Smooth muscle cell (in vitro differentiated cells): ENCODE measurements around the gene ANKMY2. TPM values are rescaled to one million over a fixed set of nuclear protein-coding genes. Genes with fewer than 3 reads are reported as not detected.

Experiments
- DNase-seq: peaks from one replicate; lab custom pipeline; 2025; ENCODE audit not compliant: unreplicated experiment; lab: John Stamatoyannopoulos, UW
- H2AFZ ChIP-seq: fragments of 200-600 bp; sonication (generic); 2 replicates; pipeline ENCODE4 v1.6.0; 2016; ENCODE audit warnings: antibody characterized with exemption, low read depth, mild to moderate bottlenecking
- H3F3A ChIP-seq: fragments of 200-600 bp; sonication (generic); 2 replicates; pipeline ENCODE4 v1.6.0; 2017; ENCODE audit warnings: antibody characterized with exemption, low read depth
- H3K27ac ChIP-seq: fragments of 200-600 bp; sonication (generic); 2 replicates; pipeline ENCODE4 v1.5.1; 2016; ENCODE audit warnings: low read depth, mild to moderate bottlenecking
- H3K27me3 ChIP-seq: fragments of 200-600 bp; sonication (generic); 2 replicates; pipeline ENCODE4 v1.6.1; 2016; ENCODE audit warnings: low read depth, mild to moderate bottlenecking
- H3K36me3 ChIP-seq: fragments of 200-600 bp; sonication (generic); 2 replicates; pipeline ENCODE4 v1.5.1; 2016; ENCODE audit warnings: low read depth
- H3K4me1 ChIP-seq: fragments of 200-600 bp; sonication (generic); 2 replicates; pipeline ENCODE4 v1.5.1; 2016; ENCODE audit warnings: low read depth
- H3K4me2 ChIP-seq: fragments of 200-600 bp; sonication (generic); 2 replicates; pipeline ENCODE4 v1.6.0; 2016; ENCODE audit warnings: mild to moderate bottlenecking
- H3K4me3 ChIP-seq: fragments of 200-600 bp; sonication (generic); 2 replicates; pipeline ENCODE4 v1.5.1; 2016; ENCODE audit warnings: mild to moderate bottlenecking
- H3K79me2 ChIP-seq: fragments of 200-600 bp; sonication (generic); 2 replicates; pipeline ENCODE4 v1.6.0; 2016; ENCODE audit warnings: low read depth, mild to moderate bottlenecking
- H3K9ac ChIP-seq: fragments of 200-600 bp; sonication (generic); 2 replicates; pipeline ENCODE4 v1.6.0; 2016; ENCODE audit warnings: low read depth
- H3K9me3 ChIP-seq: fragments of 200-600 bp; sonication (generic); replicated peaks from 2 replicates; pipeline ENCODE4 v1.5.1; 2016; ENCODE audit warnings: low read depth
- H4K20me1 ChIP-seq: fragments of 200-600 bp; sonication (generic); 2 replicates; pipeline ENCODE4 v1.6.0; 2016; ENCODE audit warnings: low read depth
- WGBS: methylation state at CpG from one replicate; pipeline ENCODE4 v1.1.7; 2016; ENCODE audit warnings: low lambda C conversion rate; 5-methylcytosine and 5-hydroxymethylcytosine counted together
- polyA plus RNA-seq: library from polyadenylated mRNA; unstranded; fragments of >200 nt; fragmentation: Nextera tagmentation; extraction: Ambion mirVana; gene quantifications from 2 replicates; pipeline ENCODE4 v1.2.1, GENCODE V29; 2016
- total RNA-seq: library from RNA; depleted of rRNA; stranded (reverse); fragments of >200 nt; gene quantifications from 2 replicates; pipeline ENCODE4 v1.2.3, GENCODE V29; 2014
- TF ChIP-seq, protein P1 (sequence below): fragments of 200-600 bp; sonication (generic); IDR thresholded peaks from 2 replicates; pipeline ENCODE4 v1.5.1; 2017; ENCODE audit warnings: borderline replicate concordance, mild to moderate bottlenecking, antibody characterized with exemption; ENCODE audit not compliant: insufficient read depth, poor library complexity, severe bottlenecking

ANKMY2 gene
- total and polyA plus RNA-seq, 2 experiments from 2014 or later, result 24.0 to 28.0 TPM

DNA sequence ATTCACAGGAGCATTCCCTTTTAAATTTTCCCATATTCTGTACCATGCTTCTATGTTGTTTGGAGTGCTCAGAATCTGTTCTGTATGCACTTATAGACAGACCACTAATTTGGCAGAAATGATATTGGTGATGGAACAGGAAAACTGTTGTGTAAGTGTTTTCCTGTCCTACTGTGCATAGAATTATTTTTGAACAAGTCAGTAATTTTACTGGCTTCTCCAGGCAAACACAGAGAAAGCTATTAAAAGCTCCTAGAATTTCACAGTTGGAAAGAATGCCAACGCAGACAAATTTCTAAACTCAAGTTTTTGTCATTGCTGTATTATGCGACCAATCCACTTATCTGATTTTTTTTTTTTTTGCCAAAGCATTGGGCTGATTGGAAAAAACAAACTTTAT, 55.7 kb downstream of the ANKMY2 start:
- H3K79me2 ChIP-seq, result no peaks in the 10 kb centered on the region
- H3K36me3 ChIP-seq, result no peaks in the 10 kb centered on the region
- 75% methylated on average over 2 of the region's 2 CpGs for WGBS
- H3K4me2 ChIP-seq, result no peak overlapping the region
- peaks cover 4% of the 10 kb centered on the region for H3F3A ChIP-seq
- no peak for DNase-seq
- no peak overlapping the region for H3K27ac ChIP-seq
- H3K27me3 ChIP-seq, result no peaks in the 10 kb centered on the region
- TF ChIP-seq, protein P1, sequence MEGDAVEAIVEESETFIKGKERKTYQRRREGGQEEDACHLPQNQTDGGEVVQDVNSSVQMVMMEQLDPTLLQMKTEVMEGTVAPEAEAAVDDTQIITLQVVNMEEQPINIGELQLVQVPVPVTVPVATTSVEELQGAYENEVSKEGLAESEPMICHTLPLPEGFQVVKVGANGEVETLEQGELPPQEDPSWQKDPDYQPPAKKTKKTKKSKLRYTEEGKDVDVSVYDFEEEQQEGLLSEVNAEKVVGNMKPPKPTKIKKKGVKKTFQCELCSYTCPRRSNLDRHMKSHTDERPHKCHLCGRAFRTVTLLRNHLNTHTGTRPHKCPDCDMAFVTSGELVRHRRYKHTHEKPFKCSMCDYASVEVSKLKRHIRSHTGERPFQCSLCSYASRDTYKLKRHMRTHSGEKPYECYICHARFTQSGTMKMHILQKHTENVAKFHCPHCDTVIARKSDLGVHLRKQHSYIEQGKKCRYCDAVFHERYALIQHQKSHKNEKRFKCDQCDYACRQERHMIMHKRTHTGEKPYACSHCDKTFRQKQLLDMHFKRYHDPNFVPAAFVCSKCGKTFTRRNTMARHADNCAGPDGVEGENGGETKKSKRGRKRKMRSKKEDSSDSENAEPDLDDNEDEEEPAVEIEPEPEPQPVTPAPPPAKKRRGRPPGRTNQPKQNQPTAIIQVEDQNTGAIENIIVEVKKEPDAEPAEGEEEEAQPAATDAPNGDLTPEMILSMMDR, result no peak
- H3K4me3 ChIP-seq, result no peak overlapping the region
- no peaks in the 10 kb centered on the region for H3K9me3 ChIP-seq
- H3K4me1 ChIP-seq, result peaks cover under 1% of the 10 kb centered on the region
- H4K20me1 ChIP-seq, result no peaks in the 10 kb centered on the region
- H3K9ac ChIP-seq, result no peak overlapping the region
- no peak overlapping the region for H2AFZ ChIP-seq

DNA sequence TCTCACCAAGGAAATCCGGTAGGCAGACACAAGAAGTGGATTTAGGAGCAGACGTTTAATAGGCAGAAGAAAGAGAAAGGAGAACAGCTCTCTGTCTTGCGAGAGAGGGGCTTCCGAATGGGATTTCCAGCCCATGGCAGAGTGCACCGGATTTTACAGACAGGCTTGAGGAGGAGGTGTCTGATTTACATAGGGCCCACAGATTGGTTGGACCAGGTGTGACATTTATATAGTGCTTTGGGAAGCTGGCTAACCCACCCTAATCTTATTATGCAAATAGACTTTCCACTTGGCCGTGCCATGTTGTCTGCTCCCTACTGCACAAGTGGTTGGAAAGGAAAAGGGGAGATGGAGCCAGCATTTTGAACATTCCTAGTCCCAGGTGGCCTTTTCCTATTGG, 57.8 kb downstream of the ANKMY2 start:
- H4K20me1 ChIP-seq, result no peaks in the 10 kb centered on the region
- H3F3A ChIP-seq, result no peaks in the 10 kb centered on the region
- no peak overlapping the region for H2AFZ ChIP-seq
- H3K9me3 ChIP-seq, result no peaks in the 10 kb centered on the region
- no peak overlapping the region for H3K9ac ChIP-seq
- TF ChIP-seq, protein P1, result no peak
- no peaks in the 10 kb centered on the region for H3K36me3 ChIP-seq
- no peaks in the 10 kb centered on the region for H3K79me2 ChIP-seq
- H3K4me1 ChIP-seq, result no peaks in the 10 kb centered on the region
- H3K4me2 ChIP-seq, result no peak overlapping the region
- no peaks in the 10 kb centered on the region for H3K27me3 ChIP-seq
- WGBS, result 61% methylated on average over 6 of the region's 6 CpGs
- DNase-seq, result no peak
- no peak overlapping the region for H3K4me3 ChIP-seq
- H3K27ac ChIP-seq, result no peak overlapping the region

DNA sequence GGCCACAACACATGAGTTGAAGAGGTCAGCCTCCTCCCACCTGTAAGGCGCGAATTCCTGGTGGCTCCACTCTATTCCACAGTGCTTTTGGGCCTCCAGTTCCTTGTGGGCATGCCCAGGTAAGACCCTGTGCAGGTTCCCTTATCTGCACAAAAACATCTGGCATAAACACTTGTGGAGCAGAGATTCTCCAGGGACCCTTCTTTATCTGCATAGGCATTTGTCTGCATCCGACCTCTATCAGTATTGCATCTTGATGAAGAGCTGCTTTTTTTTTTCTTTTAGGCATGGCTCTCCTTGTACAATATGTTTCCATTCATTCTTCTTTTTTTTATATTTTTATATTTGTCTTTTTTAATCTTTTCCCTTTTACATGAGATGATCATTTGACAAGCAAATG, 58.4 kb downstream of the ANKMY2 start:
- no peak overlapping the region for H2AFZ ChIP-seq
- no peak overlapping the region for H3K4me2 ChIP-seq
- H3K4me3 ChIP-seq, result no peak overlapping the region
- WGBS, result 83% methylated on average over 3 of the region's 3 CpGs
- no peak for DNase-seq
- H3K36me3 ChIP-seq, result no peaks in the 10 kb centered on the region
- no peaks in the 10 kb centered on the region for H3F3A ChIP-seq
- no peaks in the 10 kb centered on the region for H3K79me2 ChIP-seq
- no peaks in the 10 kb centered on the region for H3K4me1 ChIP-seq
- no peaks in the 10 kb centered on the region for H3K27me3 ChIP-seq
- H4K20me1 ChIP-seq, result no peaks in the 10 kb centered on the region
- H3K27ac ChIP-seq, result no peak overlapping the region
- no peaks in the 10 kb centered on the region for H3K9me3 ChIP-seq
- TF ChIP-seq, protein P1, result no peak
- H3K9ac ChIP-seq, result no peak overlapping the region

DNA sequence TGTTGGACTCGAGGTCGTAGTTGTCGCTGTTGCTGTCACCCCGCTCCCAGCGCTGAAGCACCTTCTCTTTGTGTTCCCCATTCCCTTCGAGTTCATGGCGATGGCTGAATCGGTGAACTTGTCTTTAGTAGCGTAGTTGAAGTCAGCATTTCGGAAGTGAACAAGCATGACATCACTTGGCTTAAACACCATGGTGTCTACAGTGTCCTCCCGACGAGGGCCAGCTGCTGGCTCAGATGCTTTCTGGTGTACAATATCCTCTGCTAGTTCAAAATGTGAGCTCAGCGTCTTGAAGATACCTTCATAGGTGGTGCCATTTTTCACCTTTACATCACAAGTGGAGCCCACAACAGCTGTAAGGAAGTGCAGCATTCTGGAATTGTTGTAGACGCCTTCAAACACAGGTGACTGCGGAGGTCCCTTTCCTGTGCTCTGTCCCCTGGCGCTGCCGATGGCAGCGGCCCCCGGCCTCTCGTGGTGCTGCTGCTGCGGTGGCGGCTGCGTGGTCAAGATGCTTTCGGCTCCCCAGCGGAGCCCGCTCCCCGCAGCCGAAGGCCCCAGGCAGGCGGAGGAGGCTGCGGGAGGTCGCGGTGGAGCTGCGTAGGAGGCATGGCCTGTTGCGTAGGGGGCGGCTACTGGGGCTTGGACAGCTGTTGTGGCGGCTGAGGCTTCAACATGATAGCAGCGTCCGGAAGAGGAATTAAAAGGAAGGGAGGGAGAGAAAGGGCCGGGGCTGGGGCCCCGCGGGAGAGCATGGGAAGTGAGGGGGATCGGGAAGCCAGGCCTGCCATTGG, 59.3 kb downstream of the ANKMY2 start:
- no peaks in the 10 kb centered on the region for H3K4me1 ChIP-seq
- no peak for DNase-seq
- no peaks in the 10 kb centered on the region for H3K79me2 ChIP-seq
- TF ChIP-seq, protein P1, result no peak
- H3F3A ChIP-seq, result no peaks in the 10 kb centered on the region
- no peaks in the 10 kb centered on the region for H3K9me3 ChIP-seq
- 92% methylated on average over 34 of the region's 42 CpGs for WGBS
- H3K27ac ChIP-seq, result no peak overlapping the region
- H3K9ac ChIP-seq, result no peak overlapping the region
- no peak overlapping the region for H3K4me2 ChIP-seq
- no peak overlapping the region for H2AFZ ChIP-seq
- no peaks in the 10 kb centered on the region for H4K20me1 ChIP-seq
- no peaks in the 10 kb centered on the region for H3K36me3 ChIP-seq
- no peak overlapping the region for H3K4me3 ChIP-seq
- H3K27me3 ChIP-seq, result no peaks in the 10 kb centered on the region
